Ascending aorta (tissue), 2 donors: ENCODE data around the gene CDAN1. TPM values are rescaled to one million over a fixed set of nuclear protein-coding genes. Genes with fewer than 3 reads are reported as not detected.

Experiments
- DNase-seq, 2 donors: peaks; one replicate each; pipeline ENCODE4 v3.0.0-alpha.2; 2019; ENCODE audit warnings: low spot score in 2 of 2
- H3K27ac ChIP-seq, 2 donors: fragments of 200-600 bp; sonication (generic); one replicate each; pipeline ENCODE4 v1.5.1; 2016 to 2017; ENCODE audit warnings: mild to moderate bottlenecking in 1 of 2
- H3K27me3 ChIP-seq: fragments of 200-600 bp; sonication (generic); one replicate; pipeline ENCODE4 v1.5.1; 2017
- H3K36me3 ChIP-seq, 2 donors: fragments of 200-600 bp; sonication (generic); one replicate each; pipeline ENCODE4 v1.5.1; 2016
- H3K4me1 ChIP-seq, 2 donors: fragments of 200-600 bp; sonication (generic); one replicate each; pipeline ENCODE4 v1.5.1; 2016 to 2017; ENCODE audit warnings: mild to moderate bottlenecking in 1 of 2
- H3K4me3 ChIP-seq, 2 donors: fragments of 200-600 bp; sonication (generic); one replicate each; pipeline ENCODE4 v1.5.1; 2016 to 2017; ENCODE audit warnings: mild to moderate bottlenecking in 1 of 2
- H3K9me3 ChIP-seq, 2 donors: fragments of 200-600 bp; sonication (generic); one replicate each; pipeline ENCODE4 v1.5.1; 2016
- intact Hi-C: fragments of 100-400 bp; cut with DNase I; formaldehyde crosslinking; loops from one replicate; pipeline ENCODE4 v1.15.1; 2023
- total RNA-seq: library from RNA; depleted of rRNA; stranded (reverse); fragments of >200 nt; gene quantifications from one replicate; pipeline ENCODE4 v1.1.0, GENCODE V29; 2016
- TF ChIP-seq, protein P1 (sequence below), 3 experiments: fragments of 200-600 bp in 2 of 3; fragments of 450-650 bp in 1 of 3; sonication (generic) in 2 of 3; IDR thresholded peaks; one replicate each; pipeline ENCODE4 v1.5.1; 2016 to 2019; ENCODE audit warnings: antibody characterized with exemption in 3 of 3, mild to moderate bottlenecking in 1 of 3, moderate library complexity in 1 of 3

Gene CDAN1
- total RNA-seq, 1 donor from 2014 or later: 16.2 TPM

DNA sequence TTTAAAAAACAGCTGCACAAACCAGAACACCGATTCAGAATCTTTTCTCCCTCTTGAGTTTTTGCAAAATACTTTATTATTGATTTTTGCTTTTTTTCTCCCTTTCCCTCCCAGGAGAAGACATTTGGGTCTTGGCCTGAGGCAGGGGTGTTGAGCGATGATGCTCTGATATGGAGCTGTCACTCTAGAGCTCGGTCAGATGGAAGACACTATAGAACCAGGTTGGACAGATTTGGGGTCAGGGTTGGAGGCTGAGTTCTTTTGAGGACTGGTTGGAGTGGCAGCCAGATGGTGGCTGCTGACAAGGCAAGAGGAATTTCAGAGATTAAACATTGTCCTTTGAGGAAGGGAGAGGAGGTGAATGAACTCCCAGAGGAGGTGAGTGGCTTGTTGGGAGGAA, 16.9 kb downstream of the CDAN1 start:
- intact Hi-C loops: loop anchor here (5.0 kb wide), 1 partner anchor 207 kb away; no protein-coding TSS in a partner anchor
- DNase-seq: no peak
- no peak overlapping the region for H3K4me3 ChIP-seq
- peaks cover 0 to 11% of the 10 kb centered on the region in 2 donors for H3K4me1 ChIP-seq
- H3K27me3 ChIP-seq: no peaks in the 10 kb centered on the region
- peaks cover 42 to 55% of the 10 kb centered on the region in 2 donors for H3K36me3 ChIP-seq
- H3K9me3 ChIP-seq: no peaks in the 10 kb centered on the region
- TF ChIP-seq, protein P1, sequence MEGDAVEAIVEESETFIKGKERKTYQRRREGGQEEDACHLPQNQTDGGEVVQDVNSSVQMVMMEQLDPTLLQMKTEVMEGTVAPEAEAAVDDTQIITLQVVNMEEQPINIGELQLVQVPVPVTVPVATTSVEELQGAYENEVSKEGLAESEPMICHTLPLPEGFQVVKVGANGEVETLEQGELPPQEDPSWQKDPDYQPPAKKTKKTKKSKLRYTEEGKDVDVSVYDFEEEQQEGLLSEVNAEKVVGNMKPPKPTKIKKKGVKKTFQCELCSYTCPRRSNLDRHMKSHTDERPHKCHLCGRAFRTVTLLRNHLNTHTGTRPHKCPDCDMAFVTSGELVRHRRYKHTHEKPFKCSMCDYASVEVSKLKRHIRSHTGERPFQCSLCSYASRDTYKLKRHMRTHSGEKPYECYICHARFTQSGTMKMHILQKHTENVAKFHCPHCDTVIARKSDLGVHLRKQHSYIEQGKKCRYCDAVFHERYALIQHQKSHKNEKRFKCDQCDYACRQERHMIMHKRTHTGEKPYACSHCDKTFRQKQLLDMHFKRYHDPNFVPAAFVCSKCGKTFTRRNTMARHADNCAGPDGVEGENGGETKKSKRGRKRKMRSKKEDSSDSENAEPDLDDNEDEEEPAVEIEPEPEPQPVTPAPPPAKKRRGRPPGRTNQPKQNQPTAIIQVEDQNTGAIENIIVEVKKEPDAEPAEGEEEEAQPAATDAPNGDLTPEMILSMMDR (IDR thresholded peaks at IDR 0.05): no peak
- H3K27ac ChIP-seq: peak overlapping the region; percentile 70 to 78

DNA sequence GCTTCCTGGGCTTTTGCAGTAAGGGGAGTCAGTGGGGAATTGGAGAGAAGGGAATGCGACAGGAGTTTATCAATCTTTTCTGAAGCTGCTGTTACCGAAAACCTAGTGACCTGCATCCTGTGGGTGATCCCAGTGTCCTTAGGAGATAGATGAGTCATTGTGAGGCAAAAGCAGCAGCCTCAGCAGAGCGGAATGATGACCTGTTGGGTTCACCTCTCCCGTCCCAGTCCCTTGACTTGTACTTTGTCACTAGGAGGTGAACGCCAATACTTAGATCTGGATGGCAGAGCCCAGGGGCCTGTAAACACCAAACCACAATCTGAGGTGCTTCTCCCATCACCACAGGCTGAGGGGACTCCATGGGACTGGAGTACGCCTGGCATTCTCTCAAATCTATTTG, 17.9 kb downstream of the CDAN1 start:
- TF ChIP-seq, protein P1 (IDR thresholded peaks at IDR 0.05): no peak
- Histone ChIP-seq H3K27ac (peak overlapping the region; percentile 70 to 78), H3K9me3 (no peaks in the 10 kb centered on the region), H3K36me3 (peaks cover 32 to 44% of the 10 kb centered on the region in 2 donors), H3K4me1 (peaks cover 0 to 11% of the 10 kb centered on the region in 2 donors), H3K27me3 (no peaks in the 10 kb centered on the region), H3K4me3 (no peak overlapping the region)
- intact Hi-C loops: no loop called here
- DNase-seq: no peak

DNA sequence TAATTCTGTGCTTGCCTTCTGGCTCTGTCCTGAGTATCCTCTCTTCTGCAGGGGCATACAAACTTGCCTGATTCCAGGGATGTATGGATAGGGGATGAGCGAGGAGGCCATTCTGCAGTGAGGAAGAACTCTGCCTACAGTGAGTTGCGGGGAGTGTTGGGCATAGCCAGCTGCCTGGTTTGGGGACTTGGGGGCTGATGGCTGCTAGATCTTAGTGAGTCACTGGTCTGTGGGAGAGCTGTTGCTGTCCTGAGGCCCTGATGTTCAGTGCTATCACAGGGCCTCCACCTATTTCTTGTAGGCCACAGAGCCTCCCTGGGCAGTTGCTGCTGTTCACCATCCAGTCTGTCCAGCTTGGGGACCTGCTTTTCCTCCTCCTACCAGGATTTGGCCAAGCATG, 20.3 kb downstream of the CDAN1 start:
- Histone ChIP-seq H3K4me3 (no peak overlapping the region), H3K9me3 (no peaks in the 10 kb centered on the region), H3K36me3 (peaks cover 23 to 27% of the 10 kb centered on the region in 2 donors), H3K27me3 (no peaks in the 10 kb centered on the region), H3K27ac (no peak overlapping the region), H3K4me1 (peaks cover 0 to 3% of the 10 kb centered on the region in 2 donors)
- no peak for DNase-seq
- intact Hi-C loops: no loop called here
- TF ChIP-seq, protein P1 (IDR thresholded peaks at IDR 0.05): no peak

DNA sequence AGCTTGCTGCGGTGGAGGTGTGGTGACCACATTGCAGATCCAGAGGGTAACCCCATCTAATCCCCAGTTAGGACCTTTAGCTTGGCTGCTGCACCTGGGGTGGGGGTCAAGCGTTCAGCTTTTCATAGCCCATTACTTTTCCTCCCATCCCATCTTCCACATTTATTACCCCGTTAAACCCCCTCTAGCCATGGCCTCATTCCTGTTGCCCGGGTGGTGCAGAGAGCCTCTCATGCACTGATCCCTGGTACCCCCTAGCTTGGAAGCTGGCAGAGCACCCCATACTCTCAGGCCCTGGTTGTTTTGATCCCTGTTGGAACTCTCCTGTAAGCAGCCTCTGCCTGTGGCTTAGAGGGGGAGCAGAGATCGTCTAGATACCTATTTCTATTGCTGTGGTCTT, 20.8 kb downstream of the CDAN1 start:
- Histone ChIP-seq H3K4me1 (no peaks in the 10 kb centered on the region), H3K4me3 (no peak overlapping the region), H3K36me3 (peaks cover 23 to 27% of the 10 kb centered on the region in 2 donors), H3K27ac (no peak overlapping the region), H3K27me3 (no peaks in the 10 kb centered on the region), H3K9me3 (no peaks in the 10 kb centered on the region)
- DNase-seq: peak in 1 of 2 donors; percentile 48
- intact Hi-C loops: no loop called here
- TF ChIP-seq, protein P1 (IDR thresholded peaks at IDR 0.05): no peak

DNA sequence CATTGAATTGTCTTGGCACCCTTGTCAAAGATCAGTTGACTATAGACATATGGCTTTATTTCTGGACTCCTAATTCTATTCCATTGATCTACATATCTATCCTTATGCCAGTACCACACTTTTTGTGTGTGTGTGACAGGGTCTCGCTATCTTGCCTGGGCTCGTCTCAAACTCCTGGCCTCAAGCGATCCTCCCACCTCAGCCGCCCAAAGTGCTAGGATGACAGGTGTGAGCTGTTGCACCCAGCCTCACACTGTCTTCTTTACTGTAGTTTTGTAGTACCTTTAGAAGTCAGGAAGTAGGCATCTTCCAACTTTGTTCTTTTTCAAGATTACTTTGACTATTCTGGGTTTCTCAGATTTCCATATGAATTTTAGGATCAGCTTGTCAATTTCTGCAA, 24.3 kb downstream of the CDAN1 start:
- Histone ChIP-seq H3K9me3 (no peaks in the 10 kb centered on the region), H3K27ac (no peak overlapping the region), H3K27me3 (no peaks in the 10 kb centered on the region), H3K4me1 (no peaks in the 10 kb centered on the region), H3K4me3 (no peak overlapping the region), H3K36me3 (peaks cover under 1 to 4% of the 10 kb centered on the region in 2 donors)
- intact Hi-C loops: no loop called here
- peak in 1 of 2 donors; percentile 55 for DNase-seq
- TF ChIP-seq, protein P1 (IDR thresholded peaks at IDR 0.05): no peak

DNA sequence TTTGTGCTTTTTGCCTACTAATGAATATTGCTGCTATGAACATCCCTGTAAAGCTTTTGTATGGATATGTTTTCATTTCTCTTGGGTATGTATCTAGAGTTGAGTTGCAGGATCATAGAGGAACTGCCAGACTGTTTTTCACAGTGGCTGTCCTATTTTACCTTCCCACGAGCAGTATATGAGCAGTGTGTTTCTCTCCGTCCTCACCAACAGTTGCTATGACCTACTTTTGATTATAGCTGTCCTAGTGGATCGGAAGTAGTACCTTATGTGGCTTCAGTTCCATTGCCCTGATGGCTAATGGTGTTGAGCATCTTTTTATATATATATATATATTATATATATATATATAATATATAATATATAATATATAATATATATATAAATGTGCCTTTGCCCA, 25.2 kb downstream of the CDAN1 start:
- Histone ChIP-seq H3K9me3 (no peaks in the 10 kb centered on the region), H3K36me3 (peaks cover 0 to 2% of the 10 kb centered on the region in 2 donors), H3K4me3 (no peak overlapping the region), H3K4me1 (peaks cover 0 to 3% of the 10 kb centered on the region in 2 donors), H3K27me3 (no peaks in the 10 kb centered on the region), H3K27ac (no peak overlapping the region)
- no peak for DNase-seq
- intact Hi-C loops: no loop called here
- TF ChIP-seq, protein P1 (IDR thresholded peaks at IDR 0.05): no peak
